HEK293 (cell line): Measurements from ENCODE around the gene GTF2A1.
A peak's percentile ranks its signal among the peaks of the same experiment; 100 is the strongest.

Experiments
- AEBP2 ChIP-seq: fragments of 450-650 bp; formaldehyde crosslinking; IDR thresholded peaks from 2 replicates; pipeline ENCODE4 v1.5.1; 2016; ENCODE audit warnings: missing biosample characterization, missing genetic modification characterization, borderline replicate concordance
- HIC1 ChIP-seq: fragments of 450-650 bp; formaldehyde crosslinking; IDR thresholded peaks from 2 replicates; pipeline ENCODE4 v1.5.1; 2016; ENCODE audit warnings: missing biosample characterization, missing genetic modification characterization
- HOXA7 ChIP-seq: sonication (generic); formaldehyde crosslinking; IDR thresholded peaks from 2 replicates; pipeline ENCODE4 v1.8.1; 2022; ENCODE audit warnings: missing genetic modification reagents, borderline replicate concordance
- HOXC10 ChIP-seq: sonication (generic); formaldehyde crosslinking; IDR thresholded peaks from 2 replicates; pipeline ENCODE4 v1.8.1; 2023; ENCODE audit warnings: mild to moderate bottlenecking, missing genetic modification reagents
- HOXD13 ChIP-seq: sonication (generic); formaldehyde crosslinking; IDR thresholded peaks from 2 replicates; pipeline ENCODE4 v1.8.0; 2022; ENCODE audit warnings: missing genetic modification reagents, borderline replicate concordance
- MZF1 ChIP-seq: fragments of 450-650 bp; formaldehyde crosslinking; IDR thresholded peaks from 2 replicates; pipeline ENCODE4 v1.5.1; 2017; ENCODE audit warnings: missing biosample characterization, missing genetic modification characterization, borderline replicate concordance
- SCRT2 ChIP-seq: fragments of 450-650 bp; formaldehyde crosslinking; IDR thresholded peaks from 2 replicates; pipeline ENCODE4 v1.5.1; 2016; ENCODE audit warnings: missing biosample characterization, missing genetic modification characterization
- SETDB1 ChIP-seq: IDR thresholded peaks from one replicate; pipeline ENCODE4 v1.6.1; 2017; ENCODE audit warnings: mild to moderate bottlenecking, low read length, moderate library complexity, mixed read lengths; ENCODE audit not compliant: insufficient read length
- SP2 ChIP-seq: fragments of 450-650 bp; formaldehyde crosslinking; IDR thresholded peaks from 2 replicates; pipeline ENCODE4 v1.5.1; 2016; ENCODE audit warnings: missing biosample characterization, missing genetic modification characterization
- ZBTB20 ChIP-seq: fragments of 450-650 bp; formaldehyde crosslinking; IDR thresholded peaks from 2 replicates; pipeline ENCODE4 v1.5.1; 2016; ENCODE audit warnings: missing biosample characterization, missing genetic modification characterization
- ZBTB21 ChIP-seq: fragments of 450-650 bp; formaldehyde crosslinking; IDR thresholded peaks from 2 replicates; pipeline ENCODE4 v1.5.1; 2017; ENCODE audit warnings: missing biosample characterization, missing genetic modification characterization
- ZBTB8A ChIP-seq: fragments of 450-650 bp; formaldehyde crosslinking; IDR thresholded peaks from 2 replicates; pipeline ENCODE4 v1.5.1; 2016; ENCODE audit warnings: missing biosample characterization, missing genetic modification characterization
- ZFP69B ChIP-seq: fragments of 450-650 bp; formaldehyde crosslinking; IDR thresholded peaks from 2 replicates; pipeline ENCODE4 v1.5.1; 2016; ENCODE audit warnings: missing biosample characterization, missing genetic modification characterization
- ZIC2 ChIP-seq: fragments of 450-650 bp; formaldehyde crosslinking; IDR thresholded peaks from 2 replicates; pipeline ENCODE4 v1.5.1; 2016; ENCODE audit warnings: missing biosample characterization, missing genetic modification characterization
- ZNF132 ChIP-seq: fragments of 450-650 bp; formaldehyde crosslinking; IDR thresholded peaks from 2 replicates; pipeline ENCODE4 v1.5.1; 2017; ENCODE audit warnings: missing biosample characterization, missing genetic modification characterization, borderline replicate concordance
- ZNF169 ChIP-seq: fragments of 450-650 bp; formaldehyde crosslinking; IDR thresholded peaks from 2 replicates; pipeline ENCODE4 v1.5.1; 2016; ENCODE audit warnings: missing biosample characterization, missing genetic modification characterization
- ZNF248 ChIP-seq: fragments of 450-650 bp; formaldehyde crosslinking; IDR thresholded peaks from 2 replicates; pipeline ENCODE4 v1.5.1; 2017; ENCODE audit warnings: missing biosample characterization, missing genetic modification characterization
- ZNF311 ChIP-seq: fragments of 450-650 bp; formaldehyde crosslinking; IDR thresholded peaks from 2 replicates; pipeline ENCODE4 v1.5.1; 2017; ENCODE audit warnings: missing biosample characterization, missing genetic modification characterization, borderline replicate concordance
- ZNF335 ChIP-seq: fragments of 450-650 bp; formaldehyde crosslinking; conservative IDR thresholded peaks from 2 replicates; pipeline ENCODE4 v1.5.1; 2016; ENCODE audit warnings: missing biosample characterization, missing genetic modification characterization
- ZNF398 ChIP-seq: fragments of 450-650 bp; formaldehyde crosslinking; IDR thresholded peaks from 2 replicates; pipeline ENCODE4 v1.5.1; 2017; ENCODE audit warnings: missing biosample characterization, missing genetic modification characterization
- ZNF48 ChIP-seq: fragments of 450-650 bp; formaldehyde crosslinking; IDR thresholded peaks from 2 replicates; pipeline ENCODE4 v1.5.1; 2016; ENCODE audit warnings: missing biosample characterization, missing genetic modification characterization
- ZNF549 ChIP-seq: fragments of 450-650 bp; IDR thresholded peaks from 2 replicates; pipeline ENCODE4 v1.5.1; 2018; ENCODE audit warnings: missing biosample characterization, missing genetic modification characterization, mild to moderate bottlenecking, inconsistent platforms, moderate library complexity
- ZNF585B ChIP-seq: fragments of 450-650 bp; formaldehyde crosslinking; IDR thresholded peaks from 2 replicates; pipeline ENCODE4 v1.5.1; 2016; ENCODE audit warnings: missing biosample characterization, missing genetic modification characterization
- ZNF639 ChIP-seq: fragments of 450-650 bp; formaldehyde crosslinking; IDR thresholded peaks from 2 replicates; pipeline ENCODE4 v1.5.1; 2016; ENCODE audit warnings: missing biosample characterization, missing genetic modification characterization
- ZNF664 ChIP-seq: fragments of 450-650 bp; formaldehyde crosslinking; IDR thresholded peaks from 2 replicates; pipeline ENCODE4 v1.5.1; 2016; ENCODE audit warnings: missing biosample characterization, missing genetic modification characterization
- ZNF777 ChIP-seq: fragments of 450-650 bp; formaldehyde crosslinking; IDR thresholded peaks from 2 replicates; pipeline ENCODE4 v1.5.1; 2017; ENCODE audit warnings: missing biosample characterization, missing genetic modification characterization, borderline replicate concordance
- ZSCAN30 ChIP-seq: fragments of 450-650 bp; IDR thresholded peaks from 2 replicates; pipeline ENCODE4 v1.5.1; 2018; ENCODE audit warnings: missing biosample characterization, mild to moderate bottlenecking, missing genetic modification characterization, moderate library complexity
- ZXDB ChIP-seq: fragments of 450-650 bp; formaldehyde crosslinking; IDR thresholded peaks from 2 replicates; pipeline ENCODE4 v1.5.1; 2016; ENCODE audit warnings: missing biosample characterization, missing genetic modification characterization
- TF ChIP-seq, protein P1 (sequence below): fragments of 450-650 bp; formaldehyde crosslinking; IDR thresholded peaks from 2 replicates; pipeline ENCODE4 v1.5.1; 2016; ENCODE audit warnings: missing biosample characterization, missing genetic modification characterization
- TF ChIP-seq, protein P2 (sequence below): IDR thresholded peaks from 2 replicates; pipeline ENCODE4 v1.6.1; 2011; ENCODE audit warnings: mild to moderate bottlenecking, low read depth, low read length, borderline replicate concordance

Gene GTF2A1

DNA sequence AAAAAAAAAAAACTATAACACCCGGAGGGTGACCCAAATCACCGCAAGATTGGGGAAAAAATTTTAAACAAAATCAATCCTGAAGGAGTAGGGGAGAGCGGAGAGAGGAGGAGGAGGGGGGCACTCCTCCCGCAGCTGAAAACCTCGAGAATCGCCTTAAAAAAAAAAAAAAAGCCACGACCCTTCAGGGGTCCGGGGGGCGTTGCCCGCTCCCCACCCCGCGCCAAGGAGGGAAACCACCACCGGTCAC lies 254 bp downstream of the GTF2A1 start (continued):
- TF ChIP-seq ZNF639 (tag by site-specific recombination) (0 out of 2 replicates have a peak, but pooled peaks have one; percentile 17), SETDB1 (no peak), MZF1 (peak; percentile 25; the same call in 1 of the 2 replicates), ZNF311 (tag by site-specific recombination) (no peak), ZBTB8A (no peak), ZSCAN30 (tag by site-specific recombination) (no peak), ZNF248 (tag by site-specific recombination) (no peak), ZNF335 (peak; percentile 76; the same call in 1 of the 2 replicates), AEBP2 (tag by site-specific recombination) (no peak), ZNF398 (tag by site-specific recombination) (no peak), ZNF48 (tag by site-specific recombination) (no peak), ZNF664 (tag by site-specific recombination) (no peak), HOXA7 (CRISPR knock-in tag) (no peak), ZNF549 (tag by site-specific recombination) (no peak), HOXC10 (CRISPR knock-in tag) (no peak), HOXD13 (CRISPR knock-in tag) (no peak), SCRT2 (tag by site-specific recombination) (no peak), ZBTB20 (tag by site-specific recombination) (no peak), SP2 (no peak), ZXDB (tag by site-specific recombination) (peak; percentile 5; the same call in 1 of the 2 replicates), ZNF169 (tag by site-specific recombination) (no peak), ZNF132 (tag by site-specific recombination) (no peak), ZBTB21 (tag by site-specific recombination) (no peak), HIC1 (tag by site-specific recombination) (no peak), ZFP69B (tag by site-specific recombination) (no peak; the same call in 1 of the 2 replicates), ZNF777 (tag by site-specific recombination) (no peak), ZNF585B (tag by site-specific recombination) (no peak), ZIC2 (no peak)
- TF ChIP-seq, protein P1, sequence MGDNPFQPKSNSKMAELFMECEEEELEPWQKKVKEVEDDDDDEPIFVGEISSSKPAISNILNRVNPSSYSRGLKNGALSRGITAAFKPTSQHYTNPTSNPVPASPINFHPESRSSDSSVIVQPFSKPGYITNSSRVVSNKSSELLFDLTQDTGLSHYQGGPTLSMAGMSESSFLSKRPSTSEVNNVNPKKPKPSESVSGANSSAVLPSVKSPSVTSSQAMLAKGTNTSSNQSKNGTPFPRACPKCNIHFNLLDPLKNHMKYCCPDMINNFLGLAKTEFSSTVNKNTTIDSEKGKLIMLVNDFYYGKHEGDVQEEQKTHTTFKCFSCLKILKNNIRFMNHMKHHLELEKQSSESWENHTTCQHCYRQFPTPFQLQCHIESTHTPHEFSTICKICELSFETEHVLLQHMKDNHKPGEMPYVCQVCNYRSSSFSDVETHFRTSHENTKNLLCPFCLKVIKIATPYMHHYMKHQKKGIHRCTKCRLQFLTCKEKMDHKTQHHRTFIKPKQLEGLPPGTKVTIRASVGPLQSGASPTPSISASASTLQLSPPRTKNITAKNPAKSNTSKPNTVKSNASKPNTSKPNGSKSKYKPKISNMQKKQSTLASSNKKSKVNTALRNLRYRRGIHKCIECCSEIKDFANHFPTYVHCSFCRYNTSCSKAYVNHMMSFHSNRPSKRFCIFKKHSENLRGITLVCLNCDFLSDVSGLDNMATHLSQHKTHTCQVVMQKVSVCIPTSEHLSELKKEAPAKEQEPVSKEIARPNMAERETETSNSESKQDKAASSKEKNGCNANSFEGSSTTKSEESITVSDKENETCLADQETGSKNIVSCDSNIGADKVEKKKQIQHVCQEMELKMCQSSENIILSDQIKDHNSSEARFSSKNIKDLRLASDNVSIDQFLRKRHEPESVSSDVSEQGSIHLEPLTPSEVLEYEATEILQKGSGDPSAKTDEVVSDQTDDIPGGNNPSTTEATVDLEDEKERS (tag by site-specific recombination), result no peak
- TF ChIP-seq, protein P2, sequence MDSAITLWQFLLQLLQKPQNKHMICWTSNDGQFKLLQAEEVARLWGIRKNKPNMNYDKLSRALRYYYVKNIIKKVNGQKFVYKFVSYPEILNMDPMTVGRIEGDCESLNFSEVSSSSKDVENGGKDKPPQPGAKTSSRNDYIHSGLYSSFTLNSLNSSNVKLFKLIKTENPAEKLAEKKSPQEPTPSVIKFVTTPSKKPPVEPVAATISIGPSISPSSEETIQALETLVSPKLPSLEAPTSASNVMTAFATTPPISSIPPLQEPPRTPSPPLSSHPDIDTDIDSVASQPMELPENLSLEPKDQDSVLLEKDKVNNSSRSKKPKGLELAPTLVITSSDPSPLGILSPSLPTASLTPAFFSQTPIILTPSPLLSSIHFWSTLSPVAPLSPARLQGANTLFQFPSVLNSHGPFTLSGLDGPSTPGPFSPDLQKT, result no peak
